GM12878 (cell line): ENCODE data around the gene TSPAN2. TPM values are rescaled to one million over a fixed set of nuclear protein-coding genes. Genes with fewer than 3 reads are reported as not detected.

Experiments used
- ATAC-seq: fragments of 200-7000 bp; cut with Tn5 transposase; 3 replicates; pipeline ENCODE4 v1.9.1; 2020; ENCODE audit warnings: mild to moderate bottlenecking, moderate library complexity
- BruUV-seq: library from RNA; stranded (reverse); fragments of 400-500 nt; replicated peaks from 2 replicates; lab custom pipeline; 2021; lab: Mats Ljungman, UMichigan
- CTCF ChIA-PET: fragments of 300-600 bp; sonication (Branson Sonifier 250); formaldehyde crosslinking; extraction: SDS; loops from one replicate; lab custom pipeline; 2021; ENCODE audit warnings: inconsistent platforms; lab: Yijun Ruan, JAX
- POLR2A ChIA-PET: fragments of 350-600 bp; formaldehyde crosslinking; extraction: SDS; loops from one replicate; lab custom pipeline; 2021; ENCODE audit warnings: inconsistent platforms; lab: Charles Lee
- RAD21 ChIA-PET: fragments of 300-600 bp; sonication (Branson Sonifier 250); formaldehyde crosslinking; loops from one replicate; lab custom pipeline; 2023; ENCODE audit warnings: antibody characterized with exemption; ENCODE audit not compliant: unreplicated experiment; lab: Charles Lee
- SMC1A ChIA-PET: fragments of 300-600 bp; sonication (Branson Sonifier 250); formaldehyde crosslinking; loops from one replicate; lab custom pipeline; 2023; ENCODE audit not compliant: unreplicated experiment, uncharacterized antibody; lab: Charles Lee
- DNase-seq: peaks from one replicate; pipeline ENCODE4 v3.0.0-alpha.2; 2011; ENCODE audit warnings: low read depth, low spot score
- FAIRE-seq: peaks from 3 replicates; lab custom pipeline; 2011; peaks lifted over from hg19 to GRCh38; lab: Jason Lieb, UNC
- H2AFZ ChIP-seq: 2 replicates; pipeline ENCODE4 v1.6.0; 2011; ENCODE audit warnings: low read depth, low read length, control low read depth; ENCODE audit not compliant: control insufficient read depth
- H3K27ac ChIP-seq: 2 replicates; pipeline ENCODE4 v1.5.1; 2011; ENCODE audit warnings: control low read depth; ENCODE audit not compliant: control insufficient read depth, insufficient read depth
- H3K27me3 ChIP-seq, 2 experiments: replicated peaks in 1 of 2; 2 replicates each; pipeline versions ENCODE4 v1.6.0 to v1.6.1; 2011; ENCODE audit warnings: low read length in 1 of 2; ENCODE audit not compliant: control insufficient read depth in 2 of 2, insufficient read depth in 2 of 2
- H3K36me3 ChIP-seq, 2 experiments: 2 replicates each; pipeline ENCODE4 v1.5.1; 2011; ENCODE audit warnings: low read length in 1 of 2; ENCODE audit not compliant: control insufficient read depth in 2 of 2, insufficient read depth in 2 of 2
- H3K4me1 ChIP-seq: 2 replicates; pipeline ENCODE4 v1.6.1; 2011; ENCODE audit warnings: mild to moderate bottlenecking, low read length, moderate library complexity, mixed read lengths; ENCODE audit not compliant: control insufficient read depth, insufficient read depth
- H3K4me2 ChIP-seq: 2 replicates; pipeline ENCODE4 v1.6.0; 2011; ENCODE audit warnings: control low read depth; ENCODE audit not compliant: control insufficient read depth, insufficient read depth
- H3K4me3 ChIP-seq: fragments of 200-600 bp; sonication (generic); 2 replicates; pipeline ENCODE4 v1.5.1; 2016
- H3K79me2 ChIP-seq: 2 replicates; pipeline ENCODE4 v1.6.0; 2011; ENCODE audit warnings: low read length; ENCODE audit not compliant: control insufficient read depth, insufficient read depth
- H3K9ac ChIP-seq: 2 replicates; pipeline ENCODE4 v1.8.0; 2011; ENCODE audit warnings: low read length, control low read depth, mixed read lengths; ENCODE audit not compliant: control insufficient read depth, insufficient read depth
- H3K9me3 ChIP-seq: replicated peaks from 3 replicates; pipeline ENCODE4 v1.5.1; 2011; ENCODE audit warnings: mild to moderate bottlenecking, low read length; ENCODE audit not compliant: control insufficient read depth, insufficient read depth
- H4K20me1 ChIP-seq: 2 replicates; pipeline ENCODE4 v1.6.0; 2011; ENCODE audit not compliant: control insufficient read depth, insufficient read depth
- CBX3 ChIP-seq: fragments of 200-600 bp; sonication (generic); IDR thresholded peaks from 2 replicates; pipeline ENCODE4 v1.6.1; 2016; ENCODE audit warnings: low read depth, borderline replicate concordance
- CBX5 ChIP-seq: sonication (generic); IDR thresholded peaks from 2 replicates; pipeline ENCODE4 v1.6.1; 2016; ENCODE audit warnings: low read depth, moderate library complexity, mild to moderate bottlenecking, inconsistent platforms
- CHD4 ChIP-seq: fragments of 200-600 bp; sonication (generic); IDR thresholded peaks from 2 replicates; pipeline ENCODE4 v1.6.1; 2016; ENCODE audit warnings: mild to moderate bottlenecking
- E2F4 ChIP-seq: IDR thresholded peaks from 2 replicates; pipeline ENCODE4 v1.6.1; 2012; ENCODE audit warnings: low read depth, low read length, improper control_type of control experiment
- EGR1 ChIP-seq, 2 experiments: IDR thresholded peaks; 1 replicate in 1 of 2; 2 replicates in 1 of 2; pipeline ENCODE4 v1.6.1; 2011 to 2012; ENCODE audit warnings: low read depth in 2 of 2, low read length in 2 of 2, borderline replicate concordance in 1 of 2, mild to moderate bottlenecking in 1 of 2, moderate library complexity in 1 of 2
- HDGF ChIP-seq: fragments of 450-650 bp; IDR thresholded peaks from 2 replicates; pipeline ENCODE4 v1.6.1; 2016; ENCODE audit warnings: antibody characterized with exemption
- IKZF1 ChIP-seq: fragments of 450-650 bp; conservative IDR thresholded peaks from 2 replicates; pipeline ENCODE4 v1.6.1; 2017; ENCODE audit warnings: antibody characterized with exemption, mild to moderate bottlenecking
- MEF2B ChIP-seq: fragments of 450-650 bp; IDR thresholded peaks from 2 replicates; pipeline ENCODE4 v1.6.1; 2018; ENCODE audit warnings: mild to moderate bottlenecking, moderate library complexity; ENCODE audit not compliant: partially characterized antibody, poor library complexity, severe bottlenecking
- NFYA ChIP-seq: IDR thresholded peaks from 2 replicates; pipeline ENCODE4 v1.6.1; 2011; ENCODE audit warnings: low read depth, mild to moderate bottlenecking, low read length, improper control_type of control experiment, borderline replicate concordance
- NR2F1 ChIP-seq: fragments of 450-650 bp; conservative IDR thresholded peaks from 2 replicates; pipeline ENCODE4 v1.6.1; 2017; ENCODE audit warnings: mild to moderate bottlenecking
- REST ChIP-seq: IDR thresholded peaks from 2 replicates; pipeline ENCODE4 v1.6.1; 2012; ENCODE audit warnings: mild to moderate bottlenecking, low read depth, low read length
- SREBF1 ChIP-seq: IDR thresholded peaks from 2 replicates; pipeline ENCODE4 v1.6.1; 2012; ENCODE audit warnings: mild to moderate bottlenecking, low read length
- STAT3 ChIP-seq: IDR thresholded peaks from 2 replicates; pipeline ENCODE4 v1.6.1; 2011; ENCODE audit warnings: low read depth, low read length, improper control_type of control experiment
- WGBS: methylation state at CpG from one replicate; pipeline ENCODE4 v1.1.6; 2016; ENCODE audit warnings: low lambda C conversion rate; ENCODE audit not compliant: insufficient replicate concordance, insufficient coverage; ENCODE audit errors: missing lambda C conversion rate; 5-methylcytosine and 5-hydroxymethylcytosine counted together
- in situ Hi-C: fragments of 300-500 bp; cut with MboI; formaldehyde crosslinking; loops from 9 replicates; pipeline ENCODE4 v1.14.3; 2018; ENCODE audit warnings: mixed read lengths
- intact Hi-C: fragments of 100-400 bp; cut with micrococcal nuclease; formaldehyde crosslinking; loops from one replicate; pipeline ENCODE4 v1.14.2; 2022; ENCODE audit not compliant: unreplicated experiment
- polyA plus RNA-seq, 11 experiments: library from polyadenylated mRNA; depleted of rRNA in 4 of 11; unstranded in 6 of 11; stranded (reverse) in 5 of 11; fragments of >200 nt; fragmentation: Nextera tagmentation in 4 of 11; fragmentation: Illumina TruSeq in 1 of 11; extraction: Ambion mirVana in 4 of 11; extraction: Trizol in 1 of 11; gene quantifications; 1 replicate in 1 of 11; 2 replicates in 10 of 11; pipeline versions ENCODE4 v1.2.1 to v1.2.3, GENCODE V29; 2011 to 2016; ENCODE audit warnings: inconsistent platforms in 2 of 11, missing spikeins in 2 of 11, low read depth in 1 of 11
- total RNA-seq, 4 experiments: library from RNA; depleted of rRNA in 3 of 4; stranded (reverse); fragments of >200 nt in 3 of 4; fragmentation: Illumina TruSeq in 1 of 4; extraction: Trizol in 1 of 4; gene quantifications; 2 replicates each; pipeline versions ENCODE4 v1.2.1 to v1.2.3, GENCODE V29; 2013 to 2021
- TF ChIP-seq, protein P1 (sequence below): fragments of 450-650 bp; IDR thresholded peaks from 2 replicates; pipeline ENCODE4 v1.6.1; 2017; ENCODE audit warnings: low read depth, mild to moderate bottlenecking, moderate library complexity

TSPAN2 gene
- total and polyA plus RNA-seq, 10 of the 15 experiments (the other 5 are each of a cell fraction or from before 2014, with no cell fraction given): under 0.01 to 0.73 TPM; not detected in 8

- TF ChIP-seq REST: no peak
- TF ChIP-seq CBX5: no peak
- TF ChIP-seq HDGF: no peak
- TF ChIP-seq CBX3: no peak
These were observed 14.3 kb downstream of the TSPAN2 start (continued) for GRCh38 chr1:115074839-115075534.

GRCh38 chr1:115073298-115074087 is 15.8 kb downstream of the TSPAN2 start:
- no TSS peak for BruUV-seq
- DNase-seq (no peak), ATAC-seq (peak; percentile 71), FAIRE-seq (no peak)
- Histone ChIP-seq H4K20me1 (no peaks in the 10 kb centered on the region), H3K4me1 (no peaks in the 10 kb centered on the region), H3K27me3 (no peaks in the 10 kb centered on the region; a peak in 1 of 4 replicates), H3K36me3 (no peaks in the 10 kb centered on the region), H3K27ac (no peak overlapping the region), H3K4me2 (no peak overlapping the region), H3K4me3 (no peak overlapping the region), H2AFZ (no peak overlapping the region), H3K79me2 (no peaks in the 10 kb centered on the region), H3K9me3 (no peaks in the 10 kb centered on the region), H3K9ac (no peak overlapping the region)
- WGBS: 18% methylated on average over 10 of the region's 10 CpGs
- RAD21 ChIA-PET: interaction anchor here (0.9 to 5.3 kb wide), 7 partner anchors 8 to 38 kb away, joined by 3 to 25 read pairs (median 9); partner anchors contain the start of gene TSPAN2
- in situ Hi-C loops: no loop called here
- POLR2A ChIA-PET: interaction anchor here (0.9 to 1.9 kb wide), 3 partner anchors 16 to 26 kb away, joined by 5 to 10 read pairs (median 9); no protein-coding TSS in a partner anchor
- CTCF ChIA-PET: interaction anchor here (1.0 to 7.5 kb wide), 7 partner anchors 7 to 40 kb away, joined by 3 to 44 read pairs (median 4); no protein-coding TSS in a partner anchor
- intact Hi-C loops: no loop called here
- SMC1A ChIA-PET: interaction anchor here (0.9 to 6.2 kb wide), 14 partner anchors 8 to 293 kb away, joined by 3 to 42 read pairs (median 4); partner anchors contain the start of gene SIKE1
- TF ChIP-seq NR2F1 (peak; percentile 74; the same call in 1 of the 2 replicates), STAT3 (no peak), E2F4 (no peak), MEF2B (peak; percentile 68), SREBF1 (no peak), IKZF1 (peak; percentile 66), EGR1 (IDR thresholded peaks at IDR 0.05; ENCODE audit: borderline replicate concordance in 1 of 2, low read depth in 2 of 2, low read length in 2 of 2) (no peak), CHD4 (no peak), NFYA (no peak)
- TF ChIP-seq, protein P1, sequence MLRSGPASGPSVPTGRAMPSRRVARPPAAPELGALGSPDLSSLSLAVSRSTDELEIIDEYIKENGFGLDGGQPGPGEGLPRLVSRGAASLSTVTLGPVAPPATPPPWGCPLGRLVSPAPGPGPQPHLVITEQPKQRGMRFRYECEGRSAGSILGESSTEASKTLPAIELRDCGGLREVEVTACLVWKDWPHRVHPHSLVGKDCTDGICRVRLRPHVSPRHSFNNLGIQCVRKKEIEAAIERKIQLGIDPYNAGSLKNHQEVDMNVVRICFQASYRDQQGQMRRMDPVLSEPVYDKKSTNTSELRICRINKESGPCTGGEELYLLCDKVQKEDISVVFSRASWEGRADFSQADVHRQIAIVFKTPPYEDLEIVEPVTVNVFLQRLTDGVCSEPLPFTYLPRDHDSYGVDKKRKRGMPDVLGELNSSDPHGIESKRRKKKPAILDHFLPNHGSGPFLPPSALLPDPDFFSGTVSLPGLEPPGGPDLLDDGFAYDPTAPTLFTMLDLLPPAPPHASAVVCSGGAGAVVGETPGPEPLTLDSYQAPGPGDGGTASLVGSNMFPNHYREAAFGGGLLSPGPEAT: no peak; the same call in 1 of the 2 replicates
